HL-60/S4 (cell line): Measurements from ENCODE around the gene TMEM97.
"Not testable (repeated sequence)": the region's sequence is repeated elsewhere in the genome, so short reads cannot be mapped to it uniquely, and the experiment has no call there.

Source experiments
- in situ Hi-C: fragments of 300-500 bp; cut with MboI; formaldehyde crosslinking; loops from 2 replicates; pipeline ENCODE4 v1.14.3; 2022; ENCODE audit warnings: low sequenced_read_pairs

TMEM97 gene

DNA sequence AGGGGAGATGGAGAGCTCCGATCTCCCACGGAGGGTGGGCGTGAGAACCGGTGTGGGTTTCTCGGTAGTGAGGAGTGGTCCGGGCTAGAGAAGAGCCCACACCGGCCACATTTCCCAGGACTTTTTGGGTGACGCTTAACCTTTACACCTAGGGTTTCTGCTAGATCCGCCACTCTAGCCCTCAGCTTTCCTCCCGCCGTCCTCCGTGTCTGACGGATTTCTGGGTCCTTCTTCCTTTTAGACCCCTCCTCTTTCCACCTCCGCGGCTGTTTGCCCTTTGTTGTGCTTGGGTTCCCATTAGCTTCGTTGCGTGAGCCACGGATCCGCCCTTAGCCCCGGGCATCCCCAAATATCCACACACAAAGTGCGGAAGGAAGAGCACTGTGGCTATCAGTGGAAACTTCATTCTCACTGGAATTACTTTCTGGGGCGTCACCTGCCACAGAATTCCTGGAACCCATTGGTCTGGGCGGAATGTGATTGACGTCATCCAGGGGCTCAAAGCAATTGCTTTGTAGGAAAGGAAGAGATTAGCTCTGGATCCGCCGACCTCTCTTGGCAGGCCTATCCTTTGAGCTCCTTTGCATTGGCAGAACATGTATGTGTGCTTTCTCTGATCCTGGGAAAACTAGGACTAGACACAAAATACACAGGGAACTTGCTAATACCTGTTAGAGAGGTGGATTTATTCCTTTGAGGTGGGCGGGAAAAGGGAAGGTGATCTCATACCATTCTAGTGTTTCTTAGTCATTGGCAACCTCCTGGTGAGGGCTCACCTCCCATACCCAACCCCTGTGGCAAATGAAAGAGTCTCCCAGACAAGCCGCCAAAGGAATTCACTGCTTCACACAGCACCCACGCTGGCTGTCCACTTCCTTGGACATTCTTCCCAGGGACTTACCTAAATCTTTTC is 17.2 kb downstream of the TMEM97 start:
- in situ Hi-C loops = no loop called here

DNA sequence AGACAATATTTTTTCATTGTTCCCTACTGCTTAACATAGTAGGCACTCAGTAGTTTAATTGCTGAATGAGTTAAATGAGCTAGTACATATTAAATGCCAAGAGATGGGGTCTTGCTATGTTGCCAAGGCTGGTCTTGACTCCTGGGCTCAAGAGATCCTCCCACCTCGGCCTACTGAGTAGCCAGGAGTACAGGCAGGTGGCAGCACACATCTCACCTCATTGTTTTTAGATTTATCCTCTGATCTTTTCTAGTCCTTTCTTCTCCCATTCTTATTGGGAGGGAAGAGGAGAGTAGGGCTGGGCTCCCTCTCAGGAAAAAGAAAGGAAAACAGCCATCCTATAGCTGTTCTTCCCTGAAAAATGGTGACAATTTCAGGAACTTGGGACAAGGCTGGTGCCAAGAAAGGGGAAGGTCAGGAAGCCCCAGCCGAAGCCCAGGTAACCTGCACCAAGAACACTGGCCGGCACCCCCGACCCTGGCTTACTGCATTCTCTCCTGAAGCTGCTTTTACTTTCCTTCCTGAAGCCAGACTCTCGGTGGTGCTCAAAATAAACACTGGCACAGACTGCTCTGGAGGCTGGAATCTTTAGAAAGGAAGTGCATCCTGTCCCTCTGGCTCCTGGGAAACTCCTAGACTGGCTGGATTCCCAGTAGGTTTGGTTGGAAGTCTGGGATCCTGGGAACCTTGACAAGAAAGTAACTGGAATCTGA is 19.2 kb downstream of the TMEM97 start:
- in situ Hi-C loops = no loop called here

DNA sequence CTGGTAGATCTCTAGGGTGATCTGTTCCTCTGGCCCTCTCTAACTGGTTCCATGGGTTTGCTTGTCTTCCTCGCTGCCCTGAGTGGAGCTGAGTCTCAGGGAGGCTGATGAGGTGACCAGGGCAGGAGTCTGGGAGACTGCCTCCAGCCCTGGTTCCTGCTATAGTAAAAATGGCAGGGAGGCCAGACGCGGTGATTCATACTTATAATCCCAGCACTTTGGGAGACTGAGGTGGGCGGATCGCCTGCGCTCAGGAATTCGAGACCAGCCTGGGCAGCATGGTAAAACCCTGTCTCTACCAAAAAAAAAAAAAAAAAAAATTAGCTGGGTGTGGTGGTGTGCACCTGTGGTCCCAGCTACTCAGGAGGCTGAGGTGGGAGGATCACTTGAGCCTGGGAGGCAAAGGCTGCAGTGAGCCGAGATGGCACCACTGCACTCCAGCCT is 19.8 kb downstream of the TMEM97 start:
- in situ Hi-C loops = not testable (repeated sequence)

DNA sequence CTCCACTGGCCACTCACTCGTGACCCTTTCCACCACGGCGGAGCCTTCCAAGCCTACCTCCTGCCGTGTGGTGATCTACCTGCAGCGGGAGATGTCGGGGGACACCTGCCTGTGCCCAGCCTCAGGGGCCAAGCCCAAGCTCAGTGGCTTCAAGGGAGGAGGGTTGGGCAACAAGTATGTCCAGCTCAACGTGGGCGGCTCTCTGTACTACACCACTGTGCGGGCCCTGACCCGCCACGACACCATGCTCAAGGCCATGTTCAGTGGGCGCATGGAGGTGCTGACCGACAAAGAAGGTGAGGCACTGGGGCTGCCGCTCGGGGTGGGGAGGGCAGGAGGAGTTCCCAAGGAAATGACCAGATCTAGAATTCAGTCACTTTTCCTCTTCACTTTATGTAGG is 20.4 kb downstream of the TMEM97 start:
- in situ Hi-C loops = no loop called here

DNA sequence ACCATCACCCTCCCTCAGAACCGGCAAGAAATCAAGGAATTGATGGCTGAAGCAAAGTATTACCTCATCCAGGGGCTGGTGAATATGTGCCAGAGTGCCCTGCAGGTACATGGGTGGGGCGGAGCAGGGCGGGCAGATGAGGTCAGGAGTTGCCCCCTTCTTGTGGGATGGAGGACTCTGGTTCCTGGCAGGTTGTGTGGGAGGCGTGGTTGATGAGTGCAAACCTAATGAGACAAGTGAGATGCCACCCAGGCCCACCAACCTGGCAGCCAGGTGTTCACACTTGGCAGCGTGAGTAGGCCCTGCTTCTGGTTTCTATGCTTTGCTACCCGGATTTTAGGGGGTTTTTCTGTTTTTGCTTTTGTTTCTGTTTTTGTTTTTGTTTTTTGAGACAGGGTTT is 21.4 kb downstream of the TMEM97 start:
- in situ Hi-C loops = no loop called here

DNA sequence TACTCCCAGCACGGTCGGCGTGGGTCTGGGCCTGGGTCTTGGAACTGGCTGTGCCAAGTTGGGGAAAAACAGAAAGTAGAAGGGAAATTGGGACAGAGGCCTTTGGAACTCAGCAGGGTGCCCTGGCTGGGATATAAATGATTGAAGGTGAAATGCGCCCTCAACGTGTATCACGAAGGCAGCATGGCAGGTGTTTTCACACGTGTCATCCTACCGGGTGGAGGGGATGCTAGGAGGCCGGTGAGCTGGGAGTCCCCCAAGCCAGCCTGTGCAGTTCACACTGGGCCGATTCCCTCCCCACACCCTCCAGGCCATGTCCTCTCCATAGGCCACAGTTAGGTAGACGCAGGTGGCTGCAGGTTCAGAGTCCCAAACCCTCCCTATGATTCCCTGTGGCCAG is 22.5 kb downstream of the TMEM97 start:
- in situ Hi-C loops = no loop called here

DNA sequence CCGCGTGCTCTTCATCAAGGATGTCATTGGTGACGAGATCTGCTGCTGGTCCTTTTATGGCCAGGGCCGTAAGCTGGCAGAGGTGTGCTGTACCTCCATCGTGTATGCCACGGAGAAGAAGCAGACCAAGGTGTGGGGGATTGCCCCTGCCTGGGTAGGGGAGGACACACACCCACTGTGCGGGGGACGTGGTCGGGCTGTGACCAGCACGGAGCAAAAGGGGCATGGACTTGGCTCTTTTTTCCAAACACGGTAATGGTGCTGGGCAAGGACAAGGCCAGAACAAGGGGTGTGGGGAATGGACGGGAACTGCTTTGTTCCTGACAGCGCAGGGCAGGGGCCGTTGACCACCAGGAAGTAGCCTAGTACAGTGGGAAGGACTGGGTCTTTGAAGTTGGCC is 23.3 kb downstream of the TMEM97 start:
- in situ Hi-C loops = no loop called here

DNA sequence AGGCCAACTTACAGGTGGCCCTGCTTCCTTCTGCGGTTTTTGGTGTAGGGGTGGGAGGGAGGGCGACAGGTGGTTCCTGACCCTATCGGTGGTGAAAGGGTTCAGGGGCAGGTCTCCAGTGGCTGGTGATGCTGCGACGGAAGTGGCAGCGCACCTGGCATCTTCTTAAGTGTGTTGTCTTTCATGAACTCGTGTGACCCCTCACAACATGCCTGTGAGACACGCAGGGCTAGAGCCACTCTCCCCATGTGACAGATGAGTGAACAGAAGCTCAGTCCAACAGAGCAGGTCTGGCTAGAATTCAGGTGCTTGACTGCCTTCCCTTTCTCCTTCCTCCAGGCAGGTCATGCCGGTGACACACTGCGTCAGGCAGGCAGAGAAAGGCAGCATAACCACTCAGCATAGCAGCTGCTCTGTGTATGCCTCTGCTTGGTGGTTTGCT is 24.5 kb downstream of the TMEM97 start:
- in situ Hi-C loops = no loop called here

DNA sequence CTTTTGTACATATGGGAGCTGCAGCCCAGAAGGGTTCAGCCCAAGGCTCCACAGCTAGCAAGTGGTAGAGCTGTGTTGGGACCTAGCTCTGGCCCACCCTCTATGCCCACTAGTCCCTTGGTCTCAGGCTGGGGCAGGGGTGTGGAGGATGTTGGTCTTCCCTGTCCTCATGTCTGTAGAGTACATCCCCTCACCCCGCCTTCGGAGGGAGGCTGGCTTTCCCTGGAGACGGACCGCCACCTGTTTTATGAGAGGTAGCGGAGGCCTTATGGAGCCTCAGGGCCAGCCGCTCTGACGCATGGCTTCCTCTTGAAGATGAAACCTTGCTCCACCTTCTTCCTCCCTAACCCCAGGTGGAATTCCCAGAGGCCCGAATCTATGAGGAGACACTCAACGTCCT is 25.0 kb downstream of the TMEM97 start:
- in situ Hi-C loops = no loop called here

DNA sequence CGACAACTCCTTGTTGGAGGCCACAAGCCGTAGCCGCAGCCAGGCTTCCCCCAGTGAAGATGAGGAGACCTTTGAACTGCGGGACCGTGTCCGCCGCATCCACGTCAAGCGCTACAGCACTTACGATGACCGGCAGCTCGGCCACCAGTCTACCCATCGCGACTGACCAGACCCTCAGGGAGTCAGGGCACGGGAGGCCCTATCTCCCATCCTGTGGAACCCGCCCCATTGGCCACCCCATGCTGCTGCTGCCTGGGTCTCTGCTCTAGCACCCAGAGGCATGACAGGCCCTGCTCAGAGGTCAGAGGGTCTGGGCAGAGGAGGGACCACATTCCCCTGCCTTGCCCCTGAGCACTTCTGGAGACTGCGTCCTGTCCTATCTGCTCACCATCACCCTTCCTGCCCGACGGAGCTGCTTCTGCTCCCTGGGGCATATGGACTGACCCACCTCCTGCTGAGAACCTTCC is 25.5 kb downstream of the TMEM97 start:
- in situ Hi-C loops = no loop called here

DNA sequence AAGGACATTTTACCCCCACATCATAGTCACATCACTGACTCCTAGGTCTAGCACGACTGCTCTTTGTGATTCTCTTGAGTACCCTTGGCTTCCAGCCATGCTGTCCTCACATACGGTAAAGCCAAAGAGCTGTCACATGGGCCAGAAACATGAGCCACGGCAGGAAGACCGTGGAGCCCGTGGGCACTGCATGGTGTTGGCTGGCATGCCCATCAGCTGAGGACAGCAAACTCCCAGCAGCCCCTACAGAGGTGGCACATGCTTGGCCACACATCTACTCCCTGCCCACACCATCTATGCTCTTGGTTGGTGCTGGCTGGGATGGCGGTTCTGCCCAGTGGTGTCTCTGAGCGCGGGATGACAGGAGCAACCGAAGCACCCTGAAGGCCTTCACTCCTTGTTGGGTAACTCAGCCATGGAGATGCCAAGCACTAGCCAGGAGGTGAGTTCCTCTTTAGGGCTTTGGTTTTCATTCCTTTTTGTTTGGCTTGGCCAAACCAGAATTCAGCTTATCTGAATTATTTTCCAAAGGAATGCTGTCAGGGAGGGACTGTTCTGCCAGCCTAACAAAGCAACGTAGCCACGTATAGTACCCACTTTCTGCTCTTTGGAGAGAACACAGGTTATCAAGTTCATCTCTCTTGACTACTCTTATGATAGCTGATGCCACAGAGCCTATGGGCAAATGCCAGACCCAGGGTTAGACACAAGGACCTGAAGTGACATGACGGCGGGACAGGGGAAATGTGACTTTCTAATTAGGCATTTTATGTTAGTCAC is 26.6 kb downstream of the TMEM97 start:
- in situ Hi-C loops = no loop called here

DNA sequence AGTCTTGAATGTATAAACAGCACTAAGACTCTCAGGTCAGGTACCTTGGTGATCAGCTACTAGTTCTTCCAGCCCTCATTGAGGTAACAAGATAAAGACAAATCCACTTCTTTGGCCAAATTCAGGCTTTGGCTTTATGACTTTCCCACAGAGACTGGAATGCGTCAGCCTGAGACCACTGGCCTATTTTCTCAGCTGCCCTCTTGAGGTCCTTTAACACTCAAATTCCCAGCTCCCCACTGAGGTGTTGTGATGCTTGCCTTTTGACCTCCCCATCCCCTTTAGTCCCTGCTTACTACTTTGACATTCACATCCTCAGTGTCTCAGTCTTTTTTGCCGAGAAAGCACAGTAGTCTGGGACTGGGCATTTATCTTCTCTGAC is 27.2 kb downstream of the TMEM97 start:
- in situ Hi-C loops = no loop called here

DNA sequence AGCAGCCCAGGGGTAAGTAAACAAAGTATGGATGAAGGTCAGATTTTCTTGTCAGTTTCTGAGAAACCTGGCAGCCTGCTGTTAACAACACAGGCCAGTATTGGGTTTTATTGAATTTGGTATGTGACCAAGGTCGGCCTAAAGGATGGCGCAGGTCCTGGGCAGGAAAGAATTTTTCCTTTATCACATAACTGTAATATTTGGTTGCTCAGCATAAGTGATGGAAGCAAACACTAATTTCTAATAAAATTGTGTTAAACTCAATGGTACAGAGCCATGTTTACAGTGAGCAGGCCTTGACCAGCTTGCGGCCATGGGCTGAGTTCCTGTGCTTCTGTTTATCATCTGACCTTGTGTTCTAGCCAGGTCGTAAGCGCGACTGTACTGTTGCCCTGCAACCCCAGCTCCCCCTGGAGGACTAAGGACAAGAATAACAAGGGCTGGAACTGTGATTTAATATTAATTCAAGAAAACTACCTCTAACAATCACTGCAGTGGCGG is 27.8 kb downstream of the TMEM97 start:
- in situ Hi-C loops = no loop called here

DNA sequence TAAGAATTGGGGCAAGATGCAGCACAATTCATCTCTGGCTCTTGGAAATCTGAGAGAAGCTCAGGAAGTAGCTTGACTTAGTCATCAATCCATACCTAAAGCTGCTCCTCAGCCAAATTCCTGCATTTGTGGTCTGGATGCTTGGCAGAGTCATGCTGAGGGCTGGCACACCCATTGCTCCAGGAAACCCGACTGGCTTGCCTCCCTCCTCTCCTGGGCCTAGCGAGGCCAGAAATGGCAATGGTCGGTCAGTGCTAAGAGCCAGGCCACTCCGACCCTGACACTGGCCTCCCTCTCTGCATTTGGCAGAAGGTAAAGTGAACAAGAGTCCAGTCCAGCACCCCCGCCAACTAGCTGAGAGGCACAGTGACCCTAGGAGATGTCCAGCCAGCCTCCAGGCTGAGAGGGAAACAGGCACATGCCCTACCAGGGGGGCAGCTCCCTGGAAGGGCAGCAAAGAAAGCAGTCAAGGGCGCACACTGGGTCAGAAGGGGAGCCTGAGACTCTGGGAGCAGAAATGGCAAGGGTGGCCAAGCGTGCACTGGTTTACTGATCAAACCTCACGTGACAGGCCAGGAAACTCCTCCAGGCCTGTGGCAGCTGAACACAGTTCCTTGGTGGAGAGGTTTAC is 28.4 kb downstream of the TMEM97 start:
- in situ Hi-C loops = no loop called here

DNA sequence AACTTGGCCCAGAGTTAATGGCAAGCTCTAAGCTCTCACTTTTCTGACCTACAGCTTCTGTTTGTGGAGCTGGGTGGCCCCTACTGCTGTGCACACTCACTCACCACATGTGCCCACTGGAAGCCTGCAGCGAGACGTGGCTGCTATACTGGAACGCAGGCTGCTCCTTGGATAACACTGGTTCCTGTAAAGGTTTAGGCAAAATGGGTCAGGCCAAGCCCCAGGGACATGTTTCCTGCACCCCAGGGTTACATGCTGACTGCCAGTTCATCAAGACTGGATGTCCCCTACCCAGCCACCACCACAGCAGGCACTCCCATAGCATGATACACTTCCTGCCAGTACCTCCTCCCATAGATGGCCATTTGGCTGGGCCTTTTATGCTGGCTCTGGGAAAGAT is 30.0 kb downstream of the TMEM97 start:
- in situ Hi-C loops = no loop called here

DNA sequence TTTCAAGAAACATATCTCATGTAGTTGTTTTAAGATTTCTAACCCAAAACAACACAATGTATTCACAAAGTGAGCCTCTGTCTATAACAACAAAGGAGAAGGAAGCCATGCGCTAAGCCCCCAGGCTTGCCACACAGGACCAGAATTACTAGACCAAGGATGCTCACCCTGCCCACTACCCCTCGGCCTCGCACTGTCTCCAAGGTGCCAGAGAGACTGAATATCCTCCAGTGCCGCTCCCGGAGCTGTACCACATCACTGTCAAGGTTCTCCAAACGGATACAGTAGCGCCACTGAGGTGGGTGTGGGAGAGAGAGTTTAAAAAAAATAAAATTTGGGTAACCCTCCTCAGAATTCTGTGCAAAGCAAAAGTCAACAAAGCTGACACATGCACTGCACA is 31.3 kb downstream of the TMEM97 start:
- in situ Hi-C loops = no loop called here

DNA sequence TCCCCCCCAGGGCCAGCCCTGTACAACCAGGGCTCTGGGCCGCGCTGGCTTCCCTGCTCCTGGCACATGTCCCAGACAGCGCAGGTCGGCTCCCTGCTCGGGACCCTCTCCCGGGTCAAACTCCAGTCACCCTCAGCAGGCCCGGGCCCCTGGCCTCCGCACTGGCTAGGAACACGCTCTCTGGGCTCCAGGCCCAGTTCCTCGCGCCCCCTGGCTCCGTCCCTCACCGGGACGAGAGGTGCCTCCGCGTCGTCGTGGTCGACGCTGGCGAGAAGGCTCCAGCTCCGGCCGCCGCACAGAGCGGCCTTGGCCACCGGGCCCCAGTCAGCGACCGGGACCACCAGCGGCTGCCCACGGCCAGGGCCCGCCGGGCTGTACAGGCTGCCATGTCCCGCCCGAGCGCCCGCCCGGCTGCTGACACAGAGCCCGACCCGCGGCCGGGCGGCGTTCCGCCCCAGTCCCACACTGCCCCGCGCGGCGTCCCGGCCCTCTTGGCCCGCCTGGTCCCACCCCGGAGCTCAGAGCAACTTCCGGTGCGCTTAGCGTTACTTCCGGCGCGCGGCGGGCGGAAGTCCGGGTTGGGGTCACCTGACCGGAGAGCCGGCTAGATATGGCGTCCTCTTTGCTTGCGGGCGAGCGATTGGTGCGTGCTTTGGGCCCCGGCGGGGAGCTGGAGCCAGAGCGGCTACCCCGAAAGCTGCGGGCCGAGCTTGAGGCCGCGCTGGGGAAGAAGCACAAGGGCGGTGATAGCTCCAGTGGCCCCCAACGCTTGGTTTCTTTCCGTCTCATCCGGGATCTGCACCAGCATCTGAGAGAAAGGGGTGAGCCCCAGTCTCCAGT is 38.3 kb downstream of the TMEM97 start, which contains the start of gene POLDIP2:
POLDIP2 (minus strand) TSS at position 467 of the 840 bp plus-strand sequence; CDS start at position 388, 79 bp downstream.
- in situ Hi-C loops = no loop called here

DNA sequence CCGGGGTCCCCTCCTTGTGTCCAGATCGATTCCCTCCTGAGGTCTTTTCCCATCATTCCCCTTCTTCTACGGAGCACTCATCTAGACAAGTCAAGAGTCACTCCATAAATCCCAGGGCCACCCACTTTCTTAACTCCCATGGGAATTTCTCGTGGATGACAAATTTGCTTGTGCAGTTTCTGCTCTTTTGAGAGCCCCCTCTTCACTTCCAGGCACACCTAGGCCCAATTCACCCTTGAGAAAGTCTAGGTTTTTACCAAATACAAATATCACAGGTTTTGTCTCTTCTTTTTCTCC is 38.8 kb downstream of the TMEM97 start:
- in situ Hi-C loops = no loop called here

DNA sequence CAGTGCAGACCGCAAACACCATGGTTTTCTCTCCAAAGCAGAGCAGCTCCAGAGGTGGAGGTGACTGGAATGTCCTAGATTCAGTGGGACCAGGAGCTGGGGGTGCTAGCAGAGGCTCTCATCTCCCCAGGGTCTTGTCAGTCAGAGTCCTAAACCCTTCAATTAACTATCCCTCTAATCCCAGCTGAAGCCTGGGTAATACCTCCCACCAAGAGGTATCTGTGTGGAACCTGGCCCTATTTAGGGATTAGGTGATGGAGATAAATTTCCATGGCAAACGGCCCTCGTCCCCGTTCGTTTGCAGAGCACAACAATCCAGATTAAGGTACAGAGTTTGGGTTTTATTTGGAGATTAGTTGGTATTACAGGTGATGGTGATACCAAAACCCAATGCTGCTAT is 44.2 kb downstream of the TMEM97 start:
- in situ Hi-C loops = no loop called here
